Spleen (tissue), 11 donors: ENCODE measurements around the gene ODAD4. TPM values are rescaled to one million over a fixed set of nuclear protein-coding genes. Genes with fewer than 3 reads are reported as not detected.

Experiments
- DNase-seq: peaks from one replicate; pipeline ENCODE4 v3.0.0-alpha.2; 2020
- H3K27ac ChIP-seq, 8 donors: fragments of 200-600 bp; sonication (generic) in 7 of 8; 1 replicate in 4 of 8; 2 replicates in 4 of 8; pipeline versions ENCODE4 v1.5.0 to v1.8.0; 2016 to 2021; ENCODE audit warnings: inconsistent platforms in 4 of 8, mild to moderate bottlenecking in 4 of 8, moderate library complexity in 1 of 8
- H3K27me3 ChIP-seq, 7 donors: fragments of 200-600 bp; sonication (generic) in 6 of 7; replicated peaks in 1 of 7; 1 replicate in 4 of 7; 2 replicates in 3 of 7; pipeline versions ENCODE4 v1.5.0 to v1.8.0; 2016 to 2021; ENCODE audit warnings: inconsistent platforms in 3 of 7, mild to moderate bottlenecking in 1 of 7
- H3K36me3 ChIP-seq, 6 donors: fragments of 200-600 bp; sonication (generic) in 5 of 6; 1 replicate in 4 of 6; 2 replicates in 2 of 6; pipeline versions ENCODE4 v1.5.0 to v1.8.0; 2016 to 2021; ENCODE audit warnings: inconsistent platforms in 2 of 6
- H3K4me1 ChIP-seq, 6 donors: fragments of 200-600 bp; sonication (generic) in 5 of 6; 1 replicate in 3 of 6; 2 replicates in 3 of 6; pipeline versions ENCODE4 v1.5.0 to v1.8.0; 2016 to 2021; ENCODE audit warnings: inconsistent platforms in 3 of 6
- H3K4me3 ChIP-seq, 8 donors: fragments of 200-600 bp; sonication (generic) in 7 of 8; 1 replicate in 4 of 8; 2 replicates in 4 of 8; pipeline versions ENCODE4 v1.5.0 to v1.8.0; 2016 to 2021; ENCODE audit warnings: inconsistent platforms in 4 of 8, mild to moderate bottlenecking in 4 of 8, moderate library complexity in 2 of 8
- H3K9me3 ChIP-seq, 8 donors: fragments of 200-600 bp; sonication (generic) in 7 of 8; 1 replicate in 4 of 8; 2 replicates in 4 of 8; pipeline versions ENCODE4 v1.5.0 to v1.8.0; 2016 to 2021; ENCODE audit warnings: inconsistent platforms in 4 of 8
- POLR2A ChIP-seq, 3 donors: fragments of 450-650 bp; IDR thresholded peaks; one replicate each; pipeline ENCODE4 v1.5.1; 2017; ENCODE audit warnings: antibody characterized with exemption in 3 of 3, mild to moderate bottlenecking in 1 of 3
- POLR2AphosphoS5 ChIP-seq, 3 donors: sonication (generic); formaldehyde crosslinking; IDR thresholded peaks; one replicate each; pipeline ENCODE4 v1.5.1; 2017; ENCODE audit warnings: antibody characterized with exemption in 3 of 3
- WGBS, 5 donors: extraction: QIAGEN DNeasy Blood & Tissue Kit in 3 of 5; methylation state at CpG; one replicate each; pipeline versions ENCODE4 v1.1.5 to v1.1.7; 2013 to 2018; 5-methylcytosine and 5-hydroxymethylcytosine counted together
- intact Hi-C: fragments of 100-400 bp; cut with DNase I; formaldehyde crosslinking; loops from one replicate; pipeline ENCODE4 v1.15.0; 2023; ENCODE audit warnings: low total_unique reads
- polyA plus RNA-seq, 3 donors: library from polyadenylated mRNA; stranded (reverse); fragments of 200-250 nt; gene quantifications; one replicate each; pipeline ENCODE4 v1.2.1, GENCODE V29; 2013
- total RNA-seq, 7 donors: library from RNA; depleted of rRNA in 3 of 7; stranded (reverse); fragments of >200 nt in 3 of 7; fragmentation: NEBNext Ultra II Directional in 4 of 7; extraction: Animal tissue kit (Norgen Biotek cat#: 25700) in 4 of 7; gene quantifications; one replicate each; pipeline versions ENCODE4 v1.1.0 to v1.2.1, GENCODE V29; 2016 to 2021
- TF ChIP-seq, protein P1 (sequence below), 11 experiments: fragments of 200-600 bp in 7 of 11; fragments of 450-650 bp in 4 of 11; sonication (generic) in 4 of 11; IDR thresholded peaks in 8 of 11; conservative IDR thresholded peaks in 3 of 11; 1 replicate in 7 of 11; 2 replicates in 4 of 11; pipeline versions ENCODE4 v1.4.0 to v1.8.0; 2016 to 2021; ENCODE audit warnings: antibody characterized with exemption in 11 of 11, inconsistent platforms in 4 of 11, mild to moderate bottlenecking in 1 of 11
- donor health status: healthy with polysubstance abuse.
- donor health status: DM: no; HTN: no; CAD: no; lungs with moderate emphysema.
- donor health status: DM: no; HTN: no; CAD: no.
- donor health status: Bipolar disorder and iron deficiency.
- donor health status: healthy.
- donor health status: DM: no; HTN: no; CAD: no.
- donor health status: DM: yes; HTN: yes; CAD: no.

The ODAD4 gene
- total and polyA plus RNA-seq, 10 donors, result 0.20 to 1.0 (median 0.33) TPM; not detected in 4

DNA sequence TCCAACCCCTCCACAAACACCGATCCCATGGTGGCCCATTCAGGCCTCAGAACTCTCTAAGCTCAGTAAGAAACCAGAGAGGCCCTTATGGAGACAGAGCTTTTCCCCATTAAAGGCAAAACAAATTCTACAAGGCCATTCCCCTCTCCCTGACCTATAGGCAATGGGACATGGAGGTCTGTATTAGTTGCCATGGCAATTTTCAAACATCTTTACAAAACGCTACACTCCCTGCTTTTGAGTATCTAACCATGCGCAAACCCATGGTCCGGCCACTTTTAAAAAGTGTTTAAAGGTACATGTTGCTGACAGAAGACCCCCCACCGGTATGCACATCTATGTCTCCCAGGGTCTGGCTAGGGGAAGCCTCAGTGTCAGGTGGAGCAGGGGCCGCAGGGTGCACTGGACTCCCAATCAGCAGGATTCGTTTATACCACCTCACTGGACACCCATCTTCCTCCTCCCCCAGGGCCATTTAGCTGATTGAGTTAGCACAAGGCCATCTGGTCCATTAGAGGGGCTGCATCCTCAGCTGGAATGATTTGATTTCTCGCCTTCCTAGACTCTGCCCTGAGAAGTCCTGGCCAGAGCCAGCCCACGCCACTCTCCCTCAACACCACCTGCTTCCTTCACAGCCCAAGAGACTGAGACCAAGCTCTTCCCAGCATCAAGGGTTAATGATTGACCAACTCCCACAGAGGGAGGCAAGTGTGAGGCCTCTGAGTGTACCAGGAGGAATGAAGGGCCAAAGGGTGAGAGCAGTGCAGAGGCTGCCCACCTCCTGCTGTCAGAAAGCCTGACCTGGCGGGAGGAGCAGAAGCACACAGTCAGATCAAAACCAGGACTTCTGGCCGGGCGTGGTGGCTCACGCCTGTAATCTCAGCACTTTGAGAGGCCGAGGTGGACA lies 22.5 kb upstream of the ODAD4 start:
- Histone ChIP-seq H3K4me1 (peaks cover 0 to 9% (median 2%) of the 10 kb centered on the region in 6 donors), H3K36me3 (peaks cover 2 to 100% (median 92%) of the 10 kb centered on the region in 6 donors), H3K27ac (peak overlapping the region in 5 of 8 donors; percentile 18 to 69 (median 55)), H3K27me3 (no peaks in the 10 kb centered on the region), H3K9me3 (no peaks in the 10 kb centered on the region), H3K4me3 (no peak overlapping the region)
- TF ChIP-seq, protein P1, sequence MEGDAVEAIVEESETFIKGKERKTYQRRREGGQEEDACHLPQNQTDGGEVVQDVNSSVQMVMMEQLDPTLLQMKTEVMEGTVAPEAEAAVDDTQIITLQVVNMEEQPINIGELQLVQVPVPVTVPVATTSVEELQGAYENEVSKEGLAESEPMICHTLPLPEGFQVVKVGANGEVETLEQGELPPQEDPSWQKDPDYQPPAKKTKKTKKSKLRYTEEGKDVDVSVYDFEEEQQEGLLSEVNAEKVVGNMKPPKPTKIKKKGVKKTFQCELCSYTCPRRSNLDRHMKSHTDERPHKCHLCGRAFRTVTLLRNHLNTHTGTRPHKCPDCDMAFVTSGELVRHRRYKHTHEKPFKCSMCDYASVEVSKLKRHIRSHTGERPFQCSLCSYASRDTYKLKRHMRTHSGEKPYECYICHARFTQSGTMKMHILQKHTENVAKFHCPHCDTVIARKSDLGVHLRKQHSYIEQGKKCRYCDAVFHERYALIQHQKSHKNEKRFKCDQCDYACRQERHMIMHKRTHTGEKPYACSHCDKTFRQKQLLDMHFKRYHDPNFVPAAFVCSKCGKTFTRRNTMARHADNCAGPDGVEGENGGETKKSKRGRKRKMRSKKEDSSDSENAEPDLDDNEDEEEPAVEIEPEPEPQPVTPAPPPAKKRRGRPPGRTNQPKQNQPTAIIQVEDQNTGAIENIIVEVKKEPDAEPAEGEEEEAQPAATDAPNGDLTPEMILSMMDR (IDR thresholded peaks at IDR 0.05 in 8 of 11, conservative IDR thresholded peaks at IDR 0.05 in 3 of 11), result no peak
- TF ChIP-seq POLR2A (IDR thresholded peaks at IDR 0.05) (no peak), POLR2AphosphoS5 (IDR thresholded peaks at IDR 0.05) (peak in 1 of 3 donors; percentile 4)
- WGBS, 5 donors, result 88 to 96% (median 90%) methylated on average over 14 of the region's 14 CpGs
- no peak for DNase-seq
- intact Hi-C loops, result no loop called here

DNA sequence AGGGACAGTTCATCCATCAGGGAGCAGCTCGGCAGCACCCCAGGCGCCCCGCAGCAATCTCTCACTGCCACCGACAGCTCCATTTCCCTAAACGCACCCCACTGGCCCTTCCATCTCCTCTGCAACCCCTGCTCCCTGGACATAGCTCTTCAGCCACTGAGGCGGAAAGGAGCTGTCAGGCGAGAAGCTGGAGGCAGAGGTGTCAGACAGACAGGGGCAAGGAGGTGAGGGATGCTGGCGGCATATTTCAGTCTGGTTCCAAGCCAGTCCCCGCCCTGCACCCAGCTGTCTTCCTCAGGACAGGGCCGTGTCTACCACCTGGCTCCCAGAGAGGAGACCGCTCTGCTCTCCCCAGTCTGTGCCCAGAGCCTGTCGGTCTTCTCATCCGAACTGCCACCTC lies 21.3 kb upstream of the ODAD4 start:
- TF ChIP-seq, protein P1 (IDR thresholded peaks at IDR 0.05 in 8 of 11, conservative IDR thresholded peaks at IDR 0.05 in 3 of 11), result no peak
- no peak for TF ChIP-seq POLR2A (IDR thresholded peaks at IDR 0.05)
- TF ChIP-seq POLR2AphosphoS5 (IDR thresholded peaks at IDR 0.05), result no peak
- H3K4me1 ChIP-seq, result peaks cover 0 to 16% (median 5%) of the 10 kb centered on the region in 6 donors
- no peak overlapping the region for H3K4me3 ChIP-seq
- no peak overlapping the region for H3K27ac ChIP-seq
- peaks cover 0 to 100% (median 92%) of the 10 kb centered on the region in 6 donors for H3K36me3 ChIP-seq
- intact Hi-C loops, result no loop called here
- no peaks in the 10 kb centered on the region for H3K27me3 ChIP-seq
- 94 to 98% (median 96%) methylated on average over 13 of the region's 13 CpGs for WGBS, 5 donors
- H3K9me3 ChIP-seq, result no peaks in the 10 kb centered on the region
- DNase-seq, result no peak

DNA sequence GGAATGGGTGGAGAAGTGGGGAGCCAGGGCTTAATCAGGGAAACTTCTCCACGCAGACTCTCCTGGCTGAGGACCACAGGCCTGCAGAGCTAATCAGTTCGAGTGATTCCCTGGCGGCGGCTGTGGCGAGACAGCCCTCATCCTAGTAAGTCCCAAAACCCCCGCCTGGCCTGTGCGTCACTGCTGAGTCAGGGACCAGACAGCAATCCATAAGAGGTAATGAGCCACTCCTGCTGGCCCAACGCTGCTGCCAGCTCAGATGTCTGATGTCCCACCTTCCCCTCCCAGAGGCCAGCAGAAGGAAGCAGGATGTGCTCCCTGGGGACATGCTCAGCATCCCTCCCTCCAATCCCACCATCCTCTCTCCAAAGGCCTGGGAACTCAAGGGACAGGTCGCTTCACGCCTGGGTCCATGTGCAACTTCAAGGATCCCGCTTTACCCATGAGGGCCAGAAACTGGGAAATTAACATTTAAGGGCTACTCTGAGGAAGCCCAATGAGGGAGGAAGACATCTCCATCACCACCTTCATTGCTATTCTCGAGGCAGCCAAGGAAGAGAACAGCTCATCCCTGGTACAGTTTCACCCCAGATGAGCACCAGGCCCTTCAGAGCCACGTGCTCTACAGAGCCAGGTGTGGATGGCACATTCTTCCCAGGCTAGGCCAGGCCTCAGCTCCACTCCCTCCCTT lies 19.6 kb upstream of the ODAD4 start:
- WGBS, 5 donors, result 84 to 97% (median 95%) methylated on average over 13 of the region's 13 CpGs
- TF ChIP-seq, protein P1 (IDR thresholded peaks at IDR 0.05 in 8 of 11, conservative IDR thresholded peaks at IDR 0.05 in 3 of 11), result no peak
- TF ChIP-seq POLR2AphosphoS5 (IDR thresholded peaks at IDR 0.05), result peak in 1 of 3 donors; percentile 10
- no peak overlapping the region for H3K4me3 ChIP-seq
- peaks cover 0 to 86% (median 76%) of the 10 kb centered on the region in 6 donors for H3K36me3 ChIP-seq
- peaks cover 0 to 28% (median 13%) of the 10 kb centered on the region in 6 donors for H3K4me1 ChIP-seq
- DNase-seq, result no peak
- intact Hi-C loops, result no loop called here
- H3K27ac ChIP-seq, result no peak overlapping the region
- H3K27me3 ChIP-seq, result no peaks in the 10 kb centered on the region
- no peaks in the 10 kb centered on the region for H3K9me3 ChIP-seq

DNA sequence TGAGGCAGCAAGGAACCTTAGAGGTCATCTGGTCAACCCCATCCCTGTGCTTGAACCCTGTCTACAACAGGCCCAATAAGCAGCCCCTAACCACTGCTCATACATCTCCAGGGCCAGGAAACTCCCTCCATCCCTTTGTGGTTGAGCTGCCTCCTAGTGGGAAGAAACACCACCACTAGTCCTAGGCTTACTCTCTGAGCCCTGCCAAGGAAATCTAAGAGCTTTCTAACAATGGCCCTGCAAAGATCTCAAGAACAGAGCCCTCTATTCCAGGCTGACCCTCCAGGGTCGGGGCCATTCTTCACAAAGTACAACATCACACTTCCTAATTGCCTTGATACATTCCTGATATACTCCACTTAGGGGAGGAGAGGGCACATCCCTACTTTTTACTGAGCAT lies 17.5 kb upstream of the ODAD4 start:
- intact Hi-C loops, result no loop called here
- H3K4me1 ChIP-seq, result peaks cover 10 to 44% (median 26%) of the 10 kb centered on the region in 6 donors
- no peak overlapping the region for H3K27ac ChIP-seq
- H3K9me3 ChIP-seq, result no peaks in the 10 kb centered on the region
- H3K27me3 ChIP-seq, result no peaks in the 10 kb centered on the region
- peaks cover 0 to 65% (median 57%) of the 10 kb centered on the region in 6 donors for H3K36me3 ChIP-seq
- H3K4me3 ChIP-seq, result no peak overlapping the region
- WGBS, 5 donors, result 68 to 82% (median 79%) methylated on average over 1 of the region's 1 CpG
- no peak for DNase-seq
- TF ChIP-seq, protein P1 (IDR thresholded peaks at IDR 0.05 in 8 of 11, conservative IDR thresholded peaks at IDR 0.05 in 3 of 11), result no peak
- no peak for TF ChIP-seq POLR2AphosphoS5 (IDR thresholded peaks at IDR 0.05)
- TF ChIP-seq POLR2A (IDR thresholded peaks at IDR 0.05), result no peak
